AG08396 (cell line): ENCODE measurements around the gene ADGRE1.
A peak's percentile ranks its signal among the peaks of the same experiment; 100 is the strongest.
"Not testable (repeated sequence)": the region's sequence is repeated elsewhere in the genome, so short reads cannot be mapped to it uniquely, and the experiment has no call there.

ENCODE experiments used
- DNase-seq: peaks from one replicate; pipeline ENCODE4 v3.0.0; 2012; ENCODE audit warnings: low spot score, mixed read lengths

ADGRE1 gene

DNA sequence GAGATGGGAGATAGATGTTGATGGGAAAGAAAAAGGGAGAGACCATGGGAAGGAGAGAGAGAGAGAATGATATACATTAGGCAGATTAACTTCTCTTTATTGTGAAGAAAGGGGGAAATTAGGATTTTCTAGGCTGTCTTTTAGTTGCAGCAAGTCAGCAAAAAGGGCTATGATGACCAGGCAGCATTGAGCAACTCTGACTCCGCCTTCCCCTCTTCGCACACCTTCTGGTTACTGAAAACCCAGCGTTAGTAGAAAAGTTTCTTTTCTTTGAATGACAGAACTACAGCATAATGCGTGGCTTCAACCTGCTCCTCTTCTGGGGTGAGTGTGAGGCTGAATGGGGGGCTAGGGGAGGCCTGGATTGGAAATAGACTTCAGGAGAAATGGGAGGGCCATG, at the start of gene ADGRE1:
ADGRE1 (plus strand) TSS at position 264 of the 400 bp plus-strand sequence; CDS start at position 294, 30 bp downstream.
- no peak for DNase-seq

DNA sequence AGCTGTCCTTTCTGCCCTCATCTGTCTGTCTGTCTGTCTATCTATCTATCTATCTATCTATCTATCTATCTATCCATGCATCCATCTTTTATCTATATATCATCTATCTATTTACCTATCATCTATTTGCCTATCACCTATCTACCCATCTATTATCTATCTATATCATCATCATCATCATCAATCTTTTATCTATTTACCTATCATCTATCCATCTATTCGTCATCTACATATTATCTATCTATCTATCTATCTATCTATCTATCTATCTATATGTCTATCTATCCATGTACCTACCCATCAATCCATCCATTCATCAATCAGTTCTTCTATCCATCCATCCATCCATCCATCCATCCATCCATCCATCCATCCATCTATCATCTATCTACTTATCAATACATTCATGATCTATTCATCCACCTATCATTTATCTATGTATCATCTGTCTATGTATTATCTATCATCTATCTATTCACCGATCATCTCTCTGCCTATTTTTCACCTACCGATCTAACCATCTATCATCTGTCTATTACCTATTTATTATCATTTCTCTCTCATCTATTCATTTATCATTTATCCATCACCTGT, 49.2 kb upstream of the ADGRE1 start:
- DNase-seq = no peak

GRCh38 chr19:6842871-6843607, 44.3 kb upstream of the ADGRE1 start:
- DNase-seq = no peak

- DNase-seq = no peak
Measured at GRCh38 chr19:6847828-6848200, 39.6 kb upstream of the ADGRE1 start.

DNA sequence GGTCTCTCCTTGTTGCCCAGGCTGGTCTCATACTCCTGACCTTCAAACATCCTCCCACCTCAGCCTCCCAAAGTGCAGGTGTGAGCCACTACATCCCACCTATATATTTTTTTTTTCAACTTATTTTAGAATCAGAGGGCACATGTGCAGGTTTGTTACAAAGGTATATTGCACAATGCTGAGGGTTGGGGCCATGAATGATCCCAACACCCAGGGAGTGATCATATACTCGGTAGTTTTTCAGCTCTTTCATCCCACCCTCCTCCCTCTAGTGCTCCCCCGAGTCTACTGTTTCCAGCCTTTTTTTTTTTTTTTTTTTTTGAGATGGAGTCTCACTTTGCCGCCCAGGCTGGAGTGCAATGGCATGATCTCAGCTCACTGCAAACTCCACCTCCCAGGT, 38.4 kb upstream of the ADGRE1 start:
- DNase-seq = no peak

DNA sequence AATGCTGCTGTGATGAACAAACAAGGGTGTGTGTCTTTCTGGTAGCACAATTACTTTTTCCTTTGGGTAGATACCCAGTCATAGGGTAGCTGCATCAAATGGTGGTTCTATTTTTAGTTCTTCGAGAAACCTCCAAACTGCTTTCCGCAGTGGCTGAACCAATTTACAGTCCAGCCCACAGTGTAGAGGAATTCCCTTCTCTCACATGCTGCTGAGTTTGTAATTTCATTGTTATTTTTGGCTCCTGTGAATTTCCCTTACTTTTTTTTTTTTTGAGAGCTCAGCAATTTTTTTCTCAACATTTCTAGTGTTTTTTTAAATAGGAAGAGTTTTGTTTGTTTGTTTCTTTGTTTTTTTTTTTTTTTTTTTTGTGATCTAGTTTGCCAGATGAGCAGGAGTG, 37.5 kb upstream of the ADGRE1 start:
- no peak for DNase-seq

- DNase-seq = no peak
Measured at GRCh38 chr19:6851359-6851758, 36.0 kb upstream of the ADGRE1 start.

GRCh38 chr19:6852001-6852400, 35.4 kb upstream of the ADGRE1 start:
- no peak for DNase-seq

- no peak for DNase-seq
Measured at GRCh38 chr19:6853868-6854267, 33.5 kb upstream of the ADGRE1 start.

GRCh38 chr19:6854758-6855157, 32.6 kb upstream of the ADGRE1 start:
- DNase-seq = no peak

- no peak for DNase-seq
Measured at GRCh38 chr19:6856749-6857372, 30.5 kb upstream of the ADGRE1 start.

DNA sequence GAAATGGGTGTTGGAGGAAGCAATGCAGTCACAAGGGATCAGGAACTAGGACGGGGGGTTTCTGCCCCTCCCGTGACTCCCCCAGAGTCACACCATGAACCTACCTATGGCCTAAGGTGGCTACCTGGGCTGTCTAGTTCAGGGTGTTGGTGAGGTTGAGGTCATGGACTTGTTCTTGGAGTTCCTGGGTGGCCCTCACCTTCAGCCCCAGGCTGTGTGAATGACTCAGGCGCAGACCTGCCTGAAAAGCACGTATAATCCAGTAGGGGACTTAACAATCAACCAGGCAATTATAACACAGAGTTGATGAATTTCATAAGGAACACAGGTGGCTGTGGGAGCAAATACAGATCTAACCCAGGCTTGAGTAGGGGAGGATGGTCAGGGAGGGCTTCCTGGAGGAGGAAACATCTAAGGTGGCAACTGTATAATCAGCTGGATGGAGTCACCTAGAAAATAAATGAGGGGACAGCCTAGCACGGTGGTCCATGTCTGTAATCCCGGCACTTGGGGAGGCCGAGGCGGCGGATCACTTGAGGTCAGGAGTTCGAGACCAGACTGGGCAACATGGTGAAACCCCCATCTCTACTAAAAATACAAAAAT, 25.6 kb upstream of the ADGRE1 start:
- no peak for DNase-seq

DNA sequence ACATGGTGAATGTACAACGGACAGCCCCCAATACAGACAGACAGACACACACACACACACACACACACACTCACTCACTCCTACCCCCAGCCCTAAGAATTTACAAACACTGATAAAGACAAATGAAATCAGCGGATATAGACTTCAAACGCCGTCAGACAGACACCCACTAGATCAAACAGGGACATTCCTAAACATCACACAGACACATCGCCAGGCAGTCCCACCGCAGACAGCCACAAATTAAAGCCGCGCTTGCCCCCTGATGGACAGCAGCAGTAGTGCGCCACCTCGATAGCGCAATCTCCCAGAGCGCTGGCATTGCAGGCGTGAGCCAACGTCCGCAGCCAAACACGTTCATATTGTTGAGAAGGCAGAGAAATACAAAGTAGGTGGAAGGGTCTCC, 24.7 kb upstream of the ADGRE1 start:
- peak; percentile 83 for DNase-seq

DNA sequence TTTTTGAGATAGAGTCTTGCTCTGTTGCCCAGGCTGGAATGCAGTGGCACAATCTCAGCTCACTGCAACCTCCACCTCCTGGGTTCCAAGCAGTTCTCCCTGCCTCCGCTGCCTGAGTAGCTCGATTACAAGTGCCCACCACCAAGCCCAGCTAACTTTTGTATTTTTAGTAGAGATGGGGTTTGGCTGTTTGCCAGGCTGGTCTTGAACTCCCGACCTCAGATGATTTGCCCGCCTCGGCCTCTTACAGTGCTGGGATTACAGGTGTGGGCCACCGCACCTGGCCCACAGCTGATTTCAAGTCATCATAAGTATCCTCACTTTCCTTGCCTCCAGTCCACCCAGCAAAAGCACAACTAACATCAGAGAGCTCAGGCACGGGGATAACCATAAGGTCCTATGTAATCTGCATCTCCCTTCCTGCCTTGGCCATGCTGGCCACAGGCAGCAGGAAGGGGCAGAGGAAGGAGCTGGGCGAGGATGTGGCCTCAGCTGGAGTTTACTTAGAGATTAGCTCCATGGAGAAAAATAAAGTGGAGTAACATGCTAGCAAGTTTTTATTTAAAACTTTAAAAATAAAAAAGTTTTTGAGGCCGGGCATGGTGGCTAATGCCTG, 22.9 kb upstream of the ADGRE1 start:
- no peak for DNase-seq

GRCh38 chr19:6865849-6866248, 21.5 kb upstream of the ADGRE1 start:
- DNase-seq = no peak

- DNase-seq = no peak
Measured at GRCh38 chr19:6866741-6867151, 20.6 kb upstream of the ADGRE1 start.

DNA sequence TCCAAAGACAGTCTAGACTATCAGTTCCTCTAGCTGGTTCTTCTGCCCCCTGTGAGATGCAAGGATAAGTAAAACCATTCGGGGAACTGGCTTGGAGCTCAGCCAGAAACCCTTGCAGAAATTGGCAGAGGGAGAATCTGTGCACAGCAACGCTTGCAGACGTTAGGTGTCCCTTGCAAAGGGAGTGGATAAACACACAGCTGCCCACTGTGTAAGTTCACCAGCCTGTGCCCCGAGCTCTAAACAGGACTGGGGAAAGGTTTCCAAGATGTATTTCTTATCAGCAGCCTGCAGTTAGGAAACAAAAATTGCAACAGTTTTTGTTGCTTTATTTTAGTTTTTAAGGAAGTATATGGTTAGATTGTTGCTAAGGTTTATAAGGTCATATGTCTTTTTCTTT, 19.0 kb upstream of the ADGRE1 start:
- DNase-seq = no peak

DNA sequence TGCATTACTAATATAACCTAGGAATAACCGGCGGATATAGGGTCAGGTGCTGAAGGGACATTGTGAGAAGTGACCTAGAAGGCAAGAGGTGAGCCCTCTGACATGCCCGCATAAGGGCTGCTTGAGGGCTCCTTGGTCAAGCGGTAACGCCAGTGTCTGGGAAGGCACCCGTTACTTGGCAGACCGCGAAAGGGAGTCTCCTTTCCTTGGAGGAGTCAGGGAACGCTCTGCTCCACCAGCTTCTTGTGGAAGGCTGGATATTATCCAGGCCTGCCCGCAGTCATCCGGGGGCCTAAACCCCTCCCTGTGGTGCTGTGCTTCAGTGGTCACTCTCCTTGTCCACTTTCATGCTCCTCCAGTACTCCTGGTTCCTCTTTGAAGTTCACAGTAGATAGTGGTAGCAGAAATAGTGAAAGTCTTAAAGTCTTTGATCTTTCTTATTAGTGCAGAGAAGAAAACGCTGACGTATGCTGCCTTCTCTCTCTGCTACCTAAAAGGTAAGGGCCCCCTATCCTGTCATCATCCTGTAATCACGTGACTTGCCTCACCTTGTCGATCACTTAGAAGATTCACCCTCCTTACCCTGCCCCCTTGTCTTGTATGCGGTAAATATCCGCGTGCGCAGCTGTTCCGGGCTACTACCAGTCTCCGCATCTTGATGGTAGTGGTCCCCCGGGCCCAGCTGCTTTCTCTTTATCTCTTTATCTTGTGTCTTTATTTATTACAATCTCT, 18.1 kb upstream of the ADGRE1 start:
- DNase-seq = not testable (repeated sequence)

DNA sequence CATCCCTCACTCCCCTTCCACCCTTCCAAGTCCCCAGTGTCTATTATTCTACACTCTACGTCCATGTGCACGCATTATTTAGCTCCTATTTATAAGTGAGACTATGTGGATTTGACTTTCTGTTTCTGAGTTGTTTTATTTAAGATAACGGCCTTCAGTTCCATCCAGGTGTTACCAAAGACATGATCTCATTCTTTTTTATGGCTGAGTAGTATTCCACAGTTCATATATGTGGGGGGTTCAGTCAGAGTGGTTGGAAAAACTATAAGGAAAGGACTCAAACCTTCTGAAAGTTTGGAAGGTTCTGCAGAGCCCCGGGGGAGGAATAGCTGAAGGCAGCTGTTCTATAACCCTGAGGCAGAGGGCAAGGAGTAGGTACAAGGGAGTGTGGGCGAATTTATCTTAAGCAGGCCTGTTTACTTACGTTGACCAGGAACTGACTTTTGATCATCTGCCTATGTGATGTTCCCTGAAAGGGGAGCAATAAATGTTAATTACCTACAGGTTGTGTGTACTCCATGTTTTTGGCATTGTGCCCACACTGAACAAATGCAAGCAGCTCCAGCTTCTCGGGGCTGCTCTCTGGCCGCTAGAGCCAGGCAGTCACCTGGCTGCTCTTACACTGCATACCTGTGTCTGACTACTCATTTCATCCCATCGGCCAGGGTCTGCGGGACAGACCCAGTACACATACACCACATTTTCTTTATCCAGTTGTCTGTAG, 13.5 kb upstream of the ADGRE1 start:
- no peak for DNase-seq

DNA sequence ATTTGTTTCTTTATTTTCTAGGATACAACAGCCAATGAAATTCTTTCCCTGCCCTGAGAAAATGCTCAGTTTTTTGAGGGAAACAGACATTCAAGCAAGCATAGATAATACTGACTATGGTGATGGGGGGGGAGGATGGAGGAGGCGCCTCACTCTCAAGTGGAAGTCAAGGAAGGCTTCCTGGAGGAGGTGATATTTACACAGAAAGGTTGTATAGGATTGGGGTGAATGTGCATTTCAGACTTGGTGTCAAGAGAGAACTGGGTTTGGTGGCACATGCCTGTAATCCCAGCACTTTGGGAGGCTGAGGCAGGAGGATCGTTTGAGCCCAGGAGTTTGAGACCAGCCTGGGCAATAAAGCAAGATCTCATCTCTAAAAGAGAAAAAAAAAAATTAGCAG, 12.2 kb upstream of the ADGRE1 start:
- DNase-seq = no peak

- DNase-seq = no peak
Measured at GRCh38 chr19:6876748-6877147, 10.6 kb upstream of the ADGRE1 start.
